Chondrocyte (in vitro differentiated cells): Measurements from ENCODE around the gene CEACAM6. TPM values are rescaled to one million over a fixed set of nuclear protein-coding genes. Genes with fewer than 3 reads are reported as not detected.

Experiments used
- DNase-seq: peaks from one replicate; pipeline ENCODE4 v3.0.0; 2021; ENCODE audit warnings: mixed read lengths, low spot score
- H3K27ac Mint-ChIP-seq: one replicate; pipeline ENCODE4 v1.8.0; 2021; ENCODE audit warnings: mild to moderate bottlenecking, moderate library complexity, mixed read lengths; ENCODE audit not compliant: unreplicated experiment
- H3K27me3 Mint-ChIP-seq: 2 replicates; pipeline ENCODE4 v1.8.0; 2021; ENCODE audit warnings: low read depth, mixed read lengths
- H3K36me3 Mint-ChIP-seq: 2 replicates; pipeline ENCODE4 v1.8.0; 2021; ENCODE audit warnings: low read depth, mixed read lengths
- H3K4me1 Mint-ChIP-seq: 2 replicates; pipeline ENCODE4 v1.8.0; 2021; ENCODE audit warnings: low read depth, mild to moderate bottlenecking, mixed read lengths
- H3K4me3 Mint-ChIP-seq: one replicate; pipeline ENCODE4 v1.8.0; 2021; ENCODE audit warnings: mild to moderate bottlenecking, moderate library complexity, mixed read lengths; ENCODE audit not compliant: unreplicated experiment
- H3K9me3 Mint-ChIP-seq: 2 replicates; pipeline ENCODE4 v1.8.0; 2021; ENCODE audit warnings: low read depth, mixed read lengths
- total RNA-seq: library from RNA; stranded (reverse); gene quantifications from 3 replicates; pipeline ENCODE4 v1.2.1, GENCODE V29; 2021
- TF ChIP-seq, protein P1 (sequence below): fragments of 200-600 bp; sonication (generic); IDR thresholded peaks from 2 replicates; pipeline ENCODE4 v1.5.0; 2021; ENCODE audit warnings: antibody characterized with exemption, mild to moderate bottlenecking, moderate library complexity

Gene CEACAM6
- total RNA-seq, 1 donor from 2014 or later, result not detected

DNA sequence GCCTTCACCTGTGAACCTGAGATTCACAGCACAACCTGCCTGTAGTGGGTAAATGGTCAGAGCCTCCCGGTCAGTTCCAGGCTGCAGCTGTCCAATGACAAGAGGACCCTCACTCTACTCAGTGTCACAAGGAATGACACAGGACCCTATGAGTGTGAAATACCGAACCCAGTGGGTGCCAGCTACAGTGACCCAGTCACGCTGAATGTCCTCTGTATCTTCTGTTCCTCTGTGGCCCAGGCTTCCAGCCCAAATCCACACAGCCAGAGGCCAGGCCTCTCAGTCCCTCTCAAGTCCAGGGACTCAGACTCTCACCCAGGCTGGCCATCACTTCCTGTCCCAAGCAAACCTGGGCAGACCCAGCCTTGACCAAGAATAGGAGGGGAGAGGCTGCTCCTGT is 51.8 kb downstream of the CEACAM6 start:
- no peak overlapping the region for H3K4me3 Mint-ChIP-seq
- H3K4me1 Mint-ChIP-seq, result no peaks in the 10 kb centered on the region
- H3K27me3 Mint-ChIP-seq, result peaks cover 26% of the 10 kb centered on the region
- no peaks in the 10 kb centered on the region for H3K9me3 Mint-ChIP-seq
- DNase-seq, result no peak
- no peak overlapping the region for H3K27ac Mint-ChIP-seq
- TF ChIP-seq, protein P1, sequence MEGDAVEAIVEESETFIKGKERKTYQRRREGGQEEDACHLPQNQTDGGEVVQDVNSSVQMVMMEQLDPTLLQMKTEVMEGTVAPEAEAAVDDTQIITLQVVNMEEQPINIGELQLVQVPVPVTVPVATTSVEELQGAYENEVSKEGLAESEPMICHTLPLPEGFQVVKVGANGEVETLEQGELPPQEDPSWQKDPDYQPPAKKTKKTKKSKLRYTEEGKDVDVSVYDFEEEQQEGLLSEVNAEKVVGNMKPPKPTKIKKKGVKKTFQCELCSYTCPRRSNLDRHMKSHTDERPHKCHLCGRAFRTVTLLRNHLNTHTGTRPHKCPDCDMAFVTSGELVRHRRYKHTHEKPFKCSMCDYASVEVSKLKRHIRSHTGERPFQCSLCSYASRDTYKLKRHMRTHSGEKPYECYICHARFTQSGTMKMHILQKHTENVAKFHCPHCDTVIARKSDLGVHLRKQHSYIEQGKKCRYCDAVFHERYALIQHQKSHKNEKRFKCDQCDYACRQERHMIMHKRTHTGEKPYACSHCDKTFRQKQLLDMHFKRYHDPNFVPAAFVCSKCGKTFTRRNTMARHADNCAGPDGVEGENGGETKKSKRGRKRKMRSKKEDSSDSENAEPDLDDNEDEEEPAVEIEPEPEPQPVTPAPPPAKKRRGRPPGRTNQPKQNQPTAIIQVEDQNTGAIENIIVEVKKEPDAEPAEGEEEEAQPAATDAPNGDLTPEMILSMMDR, result no peak
- H3K36me3 Mint-ChIP-seq, result no peaks in the 10 kb centered on the region

DNA sequence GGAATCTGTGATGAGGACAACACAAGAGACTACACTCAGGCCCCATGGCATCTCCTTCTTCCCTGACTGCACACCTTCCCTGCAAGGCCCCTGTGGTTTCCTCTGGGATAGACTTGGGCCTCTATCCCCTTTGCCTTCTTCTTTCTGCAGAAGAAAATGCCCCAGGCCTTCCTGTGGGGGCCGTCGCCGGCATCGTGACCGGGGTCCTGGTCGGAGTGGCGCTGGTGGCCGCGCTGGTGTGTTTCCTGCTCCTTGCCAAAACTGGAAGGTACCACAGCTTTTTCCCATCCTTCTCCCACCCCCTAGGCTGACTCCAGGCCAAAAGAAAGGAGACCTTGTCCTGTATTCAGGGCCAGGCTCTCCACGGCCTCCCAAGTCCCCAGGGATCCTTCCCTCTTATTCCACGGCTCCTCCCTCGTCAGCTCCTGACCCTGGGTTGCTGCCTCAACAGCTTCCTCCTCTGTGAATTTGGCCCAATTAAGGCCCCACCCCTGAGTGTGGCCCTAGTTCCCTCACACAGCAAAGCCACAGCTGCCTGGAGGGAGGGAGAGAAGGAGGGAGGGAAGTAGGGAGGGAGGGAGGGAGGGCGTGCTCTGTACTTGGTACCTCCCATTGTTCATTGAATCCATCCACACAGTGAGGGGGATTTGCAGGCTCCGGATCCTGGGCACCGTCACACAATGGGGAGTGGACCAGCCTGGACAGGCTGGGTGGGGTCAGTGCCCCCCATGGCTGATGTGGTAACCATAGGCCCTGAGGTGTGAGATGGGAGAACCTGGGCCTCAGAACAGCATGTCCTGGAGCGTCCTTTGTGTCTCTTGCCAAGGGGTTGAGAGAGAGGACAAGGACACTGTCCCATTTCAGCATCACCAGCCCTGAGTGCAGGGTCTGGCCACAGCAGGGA is 53.6 kb downstream of the CEACAM6 start:
- Mint-ChIP-seq H3K9me3 (no peaks in the 10 kb centered on the region), H3K4me1 (no peaks in the 10 kb centered on the region), H3K27ac (no peak overlapping the region), H3K4me3 (no peak overlapping the region), H3K27me3 (peaks cover 21% of the 10 kb centered on the region), H3K36me3 (no peaks in the 10 kb centered on the region)
- TF ChIP-seq, protein P1, result no peak
- DNase-seq, result no peak

DNA sequence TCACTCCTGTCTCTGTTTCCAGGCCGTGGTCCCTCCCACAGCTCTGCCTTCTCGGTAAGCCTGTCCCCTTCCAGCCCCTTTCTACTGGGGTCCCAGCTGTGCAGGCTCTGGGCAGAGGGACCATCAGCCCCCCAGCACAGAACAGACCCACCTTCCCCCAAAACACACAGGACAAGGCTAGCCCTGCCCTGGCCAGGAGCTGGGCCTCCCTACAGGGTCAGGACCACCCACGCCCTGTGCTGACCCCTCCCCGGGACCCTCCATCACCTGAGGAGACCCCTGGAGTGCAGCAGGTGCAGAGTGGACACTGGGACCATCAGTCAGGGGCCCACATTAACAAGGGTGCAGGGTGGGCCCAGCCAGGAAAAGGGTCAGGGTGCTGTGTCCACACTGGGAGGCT is 55.0 kb downstream of the CEACAM6 start:
- H3K4me3 Mint-ChIP-seq, result no peak overlapping the region
- H3K27me3 Mint-ChIP-seq, result peaks cover 21% of the 10 kb centered on the region
- no peak overlapping the region for H3K27ac Mint-ChIP-seq
- H3K36me3 Mint-ChIP-seq, result no peaks in the 10 kb centered on the region
- no peak for DNase-seq
- TF ChIP-seq, protein P1, result no peak
- H3K9me3 Mint-ChIP-seq, result no peaks in the 10 kb centered on the region
- H3K4me1 Mint-ChIP-seq, result no peaks in the 10 kb centered on the region

DNA sequence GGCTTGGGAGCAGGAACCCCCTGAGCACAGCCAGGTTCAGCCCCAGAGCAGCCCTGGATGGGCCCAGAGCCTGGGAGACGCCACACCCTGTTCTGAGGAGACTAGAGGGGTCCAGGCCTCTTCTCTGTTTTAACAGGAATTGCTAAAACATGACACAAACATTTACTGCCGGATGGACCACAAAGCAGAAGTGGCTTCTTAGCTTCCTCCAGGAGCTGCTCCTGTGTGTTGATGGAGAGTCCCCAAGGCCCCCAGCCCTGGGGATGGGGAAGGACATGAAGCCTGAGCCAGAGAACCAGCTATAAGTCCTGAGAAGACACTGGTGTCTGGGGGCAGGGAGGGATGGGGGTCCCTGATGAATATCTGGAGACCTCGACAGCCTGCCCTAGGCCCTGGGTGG is 55.7 kb downstream of the CEACAM6 start:
- Mint-ChIP-seq H3K4me1 (no peaks in the 10 kb centered on the region), H3K4me3 (no peak overlapping the region), H3K27ac (no peak overlapping the region), H3K27me3 (peaks cover 16% of the 10 kb centered on the region), H3K9me3 (no peaks in the 10 kb centered on the region), H3K36me3 (no peaks in the 10 kb centered on the region)
- TF ChIP-seq, protein P1, result no peak
- no peak for DNase-seq

DNA sequence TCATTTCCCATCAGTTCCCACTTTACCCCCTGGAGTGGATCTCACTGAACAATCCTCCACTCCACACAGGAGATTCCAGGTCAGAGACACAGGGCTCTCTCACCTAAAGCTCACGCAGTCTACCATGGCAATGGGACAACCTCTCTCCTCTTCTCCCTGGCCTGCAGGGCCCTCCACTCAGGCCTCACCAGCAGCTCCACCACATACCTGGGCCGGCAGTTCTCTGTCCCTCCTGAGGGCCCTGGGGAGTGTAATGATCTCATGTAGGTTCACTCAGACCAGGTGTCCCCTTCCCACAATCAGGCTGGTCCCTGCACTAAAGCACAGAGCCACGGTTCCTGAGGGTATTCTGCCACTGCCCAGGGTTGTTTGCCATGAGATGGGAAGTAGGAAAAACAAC is 56.7 kb downstream of the CEACAM6 start:
- Mint-ChIP-seq H3K27ac (no peak overlapping the region), H3K27me3 (peaks cover 16% of the 10 kb centered on the region)
- DNase-seq, result no peak

More for the DNA sequence above, 56.7 kb downstream of the CEACAM6 start:
- TF ChIP-seq, protein P1, result no peak
- Mint-ChIP-seq H3K4me1 (no peaks in the 10 kb centered on the region), H3K36me3 (no peaks in the 10 kb centered on the region), H3K4me3 (no peak overlapping the region), H3K9me3 (no peaks in the 10 kb centered on the region)
